ENCODE results near the gene CACNA1B. TPM values are rescaled to one million over a fixed set of nuclear protein-coding genes. Genes with fewer than 3 reads are reported as not detected.
"Not testable (repeated sequence)": the region's sequence is repeated elsewhere in the genome, so short reads cannot be mapped to it uniquely, and the experiment has no call there.

The CACNA1B gene
- total and polyA plus RNA-seq, 2 donors (not counting 1 experiment from before 2014, with no cell fraction given): 0.01 to 0.17 TPM

GRCh38 chr9:138015021-138015829, 137.6 kb downstream of the CACNA1B start:
- H4K20me1 ChIP-seq (ENCODE audit: control insufficient read depth, extremely low read depth, insufficient read depth, low read length): no peaks in the 10 kb centered on the region
- no peak overlapping the region for H3K27ac ChIP-seq (ENCODE audit: insufficient read depth, low read length)
- H3K27me3 ChIP-seq (ENCODE audit: control insufficient read depth, insufficient read depth, low read length): no peaks in the 10 kb centered on the region
- H3K4me2 ChIP-seq (ENCODE audit: extremely low read depth, insufficient read depth, low read length): no peak overlapping the region
- H2AFZ ChIP-seq (ENCODE audit: low read length): no peak overlapping the region
- H3K79me2 ChIP-seq (ENCODE audit: control insufficient read depth, insufficient read depth, low read length): no peaks in the 10 kb centered on the region
- no peaks in the 10 kb centered on the region for H3K9me3 ChIP-seq (ENCODE audit: control insufficient read depth, insufficient read depth, low read depth, low read length)
- no peaks in the 10 kb centered on the region for H3K4me1 ChIP-seq (ENCODE audit: control insufficient read depth, extremely low read depth, insufficient read depth, low read length)
- no peaks in the 10 kb centered on the region for H3K36me3 ChIP-seq (ENCODE audit: control insufficient read depth, insufficient read depth, low read length)
- no peak for DNase-seq (ENCODE audit: low read depth in 2 of 2)
- TF ChIP-seq EZH2 (IDR thresholded peaks at IDR 0.05; ENCODE audit: low read length, missing control alignments): no peak
- no peak for TF ChIP-seq CTCF (conservative IDR thresholded peaks at IDR 0.05 in 1 of 2, IDR thresholded peaks at IDR 0.05 in 1 of 2; ENCODE audit: low read depth in 1 of 2, low read length in 2 of 2)
- H3K9ac ChIP-seq (ENCODE audit: insufficient read depth, low read length): no peak overlapping the region
- H3K4me3 ChIP-seq (replicated peaks in 1 of 4; ENCODE audit: control extremely low read depth in 1 of 4, insufficient read depth in 1 of 4, low read depth in 3 of 4, low read length in 4 of 4): no peak overlapping the region

GRCh38 chr9:138016406-138017187, 139.0 kb downstream of the CACNA1B start:
- Histone ChIP-seq H3K79me2 (ENCODE audit: control insufficient read depth, insufficient read depth, low read length) (no peaks in the 10 kb centered on the region), H3K9me3 (ENCODE audit: control insufficient read depth, insufficient read depth, low read depth, low read length) (no peaks in the 10 kb centered on the region), H3K9ac (ENCODE audit: insufficient read depth, low read length) (no peak overlapping the region), H3K36me3 (ENCODE audit: control insufficient read depth, insufficient read depth, low read length) (no peaks in the 10 kb centered on the region), H2AFZ (ENCODE audit: low read length) (no peak overlapping the region), H3K4me3 (replicated peaks in 1 of 4; ENCODE audit: control extremely low read depth in 1 of 4, insufficient read depth in 1 of 4, low read depth in 3 of 4, low read length in 4 of 4) (no peak overlapping the region), H3K4me1 (ENCODE audit: control insufficient read depth, extremely low read depth, insufficient read depth, low read length) (no peaks in the 10 kb centered on the region), H4K20me1 (ENCODE audit: control insufficient read depth, extremely low read depth, insufficient read depth, low read length) (no peaks in the 10 kb centered on the region), H3K4me2 (ENCODE audit: extremely low read depth, insufficient read depth, low read length) (no peak overlapping the region), H3K27ac (ENCODE audit: insufficient read depth, low read length) (no peak overlapping the region), H3K27me3 (ENCODE audit: control insufficient read depth, insufficient read depth, low read length) (no peaks in the 10 kb centered on the region)
- TF ChIP-seq CTCF (conservative IDR thresholded peaks at IDR 0.05 in 1 of 2, IDR thresholded peaks at IDR 0.05 in 1 of 2; ENCODE audit: low read depth in 1 of 2, low read length in 2 of 2): no peak
- DNase-seq (ENCODE audit: low read depth in 2 of 2): no peak

GRCh38 chr9:138017200-138017599, 139.6 kb downstream of the CACNA1B start:
- DNase-seq (ENCODE audit: low read depth in 2 of 2): no peak
- TF ChIP-seq EZH2 (IDR thresholded peaks at IDR 0.05; ENCODE audit: low read length, missing control alignments) (no peak), CTCF (conservative IDR thresholded peaks at IDR 0.05 in 1 of 2, IDR thresholded peaks at IDR 0.05 in 1 of 2; ENCODE audit: low read depth in 1 of 2, low read length in 2 of 2) (no peak)
- H2AFZ ChIP-seq (ENCODE audit: low read length): no peak overlapping the region

GRCh38 chr9:138019514-138019913, 141.9 kb downstream of the CACNA1B start:
- not testable (repeated sequence) for H3K9me3 ChIP-seq (ENCODE audit: control insufficient read depth, insufficient read depth, low read depth, low read length); H3K4me3 ChIP-seq (replicated peaks in 1 of 4; ENCODE audit: control extremely low read depth in 1 of 4, insufficient read depth in 1 of 4, low read depth in 3 of 4, low read length in 4 of 4); DNase-seq (ENCODE audit: low read depth in 2 of 2); H4K20me1 ChIP-seq (ENCODE audit: control insufficient read depth, extremely low read depth, insufficient read depth, low read length); H3K36me3 ChIP-seq (ENCODE audit: control insufficient read depth, insufficient read depth, low read length); H3K9ac ChIP-seq (ENCODE audit: insufficient read depth, low read length); H3K27ac ChIP-seq (ENCODE audit: insufficient read depth, low read length); H3K27me3 ChIP-seq (ENCODE audit: control insufficient read depth, insufficient read depth, low read length); H3K4me1 ChIP-seq (ENCODE audit: control insufficient read depth, extremely low read depth, insufficient read depth, low read length); H3K79me2 ChIP-seq (ENCODE audit: control insufficient read depth, insufficient read depth, low read length); H3K4me2 ChIP-seq (ENCODE audit: extremely low read depth, insufficient read depth, low read length); H2AFZ ChIP-seq (ENCODE audit: low read length)

More at GRCh38 chr9:138017200-138017599, 139.6 kb downstream of the CACNA1B start:
- Histone ChIP-seq H3K36me3 (ENCODE audit: control insufficient read depth, insufficient read depth, low read length) (no peaks in the 10 kb centered on the region), H3K4me3 (replicated peaks in 1 of 4; ENCODE audit: control extremely low read depth in 1 of 4, insufficient read depth in 1 of 4, low read depth in 3 of 4, low read length in 4 of 4) (no peak overlapping the region), H4K20me1 (ENCODE audit: control insufficient read depth, extremely low read depth, insufficient read depth, low read length) (no peaks in the 10 kb centered on the region), H3K27me3 (ENCODE audit: control insufficient read depth, insufficient read depth, low read length) (no peaks in the 10 kb centered on the region), H3K27ac (ENCODE audit: insufficient read depth, low read length) (no peak overlapping the region), H3K79me2 (ENCODE audit: control insufficient read depth, insufficient read depth, low read length) (no peaks in the 10 kb centered on the region), H3K4me2 (ENCODE audit: extremely low read depth, insufficient read depth, low read length) (no peak overlapping the region), H3K9me3 (ENCODE audit: control insufficient read depth, insufficient read depth, low read depth, low read length) (no peaks in the 10 kb centered on the region), H3K9ac (ENCODE audit: insufficient read depth, low read length) (no peak overlapping the region), H3K4me1 (ENCODE audit: control insufficient read depth, extremely low read depth, insufficient read depth, low read length) (no peaks in the 10 kb centered on the region)

All from fibroblast of lung (primary cell).